ENCODE results near the gene EDIL3.

The EDIL3 gene

DNA sequence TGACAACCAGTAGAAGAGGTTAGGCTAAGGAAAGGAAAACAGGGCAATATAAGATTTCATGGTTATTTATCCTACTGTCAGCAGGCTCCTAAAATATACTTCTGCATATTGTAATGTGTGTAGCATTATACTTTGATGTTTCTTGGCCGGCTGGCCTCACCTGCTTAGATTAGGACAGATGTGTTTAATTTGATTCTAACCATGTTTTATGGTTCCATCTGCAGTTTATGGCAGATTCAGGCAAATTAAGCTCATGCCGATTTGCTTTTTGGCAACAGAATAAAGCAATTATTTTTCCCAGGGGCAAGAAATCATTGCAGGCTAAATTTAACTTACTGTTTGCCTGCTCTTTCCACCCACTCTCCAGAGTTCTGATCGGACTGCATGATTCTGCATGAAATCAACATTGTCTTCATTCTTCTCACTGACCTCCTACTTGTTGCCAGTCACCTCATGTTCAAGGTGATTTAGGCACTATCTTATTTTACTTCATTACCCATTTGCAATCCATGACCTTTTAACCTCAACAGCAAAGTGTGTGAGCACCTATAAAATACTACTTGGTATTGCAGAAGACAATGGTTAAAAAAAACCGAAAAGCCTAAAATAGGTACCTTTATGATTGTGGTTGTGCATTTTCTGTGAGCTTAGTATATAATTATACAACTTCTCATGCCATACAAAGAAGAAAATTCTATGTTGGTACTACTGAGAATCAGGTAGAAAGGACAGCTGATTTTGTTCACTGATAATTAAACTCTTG lies 125.2 kb downstream of the EDIL3 start:
- DNase-seq (ENCODE audit: low read depth, low spot score), result no peak

DNA sequence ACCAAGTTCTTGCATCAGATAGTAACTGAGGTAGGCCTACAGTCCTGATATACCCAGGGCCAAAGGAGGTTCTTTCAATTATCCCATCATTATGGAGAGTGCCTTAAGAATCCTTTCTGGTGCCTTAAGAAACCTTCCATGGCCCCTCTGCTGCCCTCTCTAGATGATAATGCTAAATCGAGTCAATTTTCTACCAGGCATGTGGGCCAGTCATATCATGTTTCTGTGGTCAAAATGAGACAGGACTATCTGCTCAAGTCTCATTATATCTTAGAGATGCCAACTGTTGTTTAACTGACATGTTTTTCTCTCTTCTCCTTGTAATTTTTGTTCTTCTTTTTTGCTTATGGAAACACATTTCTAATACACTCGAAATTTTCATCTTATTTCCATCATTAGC lies 127.6 kb downstream of the EDIL3 start:
- no peak for DNase-seq (ENCODE audit: low read depth, low spot score)

DNA sequence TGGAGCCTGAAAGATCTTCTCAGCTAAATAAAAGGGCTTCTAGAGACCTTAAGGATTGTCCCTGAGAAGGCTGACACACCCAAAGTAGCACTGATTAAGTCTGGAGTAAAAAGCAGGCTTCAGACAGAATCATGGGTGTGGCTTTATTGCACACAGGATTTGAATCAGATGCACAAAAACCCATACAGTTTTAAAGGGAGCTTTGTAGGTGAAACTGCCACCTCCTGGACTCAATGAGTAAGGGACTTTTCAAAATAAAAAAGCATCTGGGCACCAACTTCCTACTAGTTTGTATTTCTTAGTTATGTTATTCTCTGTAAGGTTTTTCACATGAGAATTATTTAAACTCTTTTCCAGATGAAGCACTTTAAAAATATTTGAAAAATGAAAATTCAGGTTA lies 129.4 kb downstream of the EDIL3 start:
- DNase-seq (ENCODE audit: low read depth, low spot score), result no peak

DNA sequence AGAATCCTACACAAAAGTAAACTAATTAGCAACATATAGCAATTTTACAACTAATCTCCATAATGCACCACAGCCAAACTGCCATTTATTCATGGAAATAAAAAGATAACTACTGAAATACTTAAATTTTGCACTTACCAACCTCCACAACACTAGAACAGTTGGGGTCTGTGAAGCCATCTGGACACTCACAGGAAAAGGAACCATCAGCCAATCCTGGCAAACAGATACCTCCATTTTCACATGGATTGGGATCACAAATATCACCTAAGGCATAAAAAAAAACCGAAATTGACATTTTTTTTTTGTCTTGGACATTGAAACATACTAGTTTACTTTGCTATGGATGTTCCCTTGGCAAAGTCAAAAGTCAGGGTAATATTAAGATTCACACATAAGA lies 130.7 kb downstream of the EDIL3 start:
- DNase-seq (ENCODE audit: low read depth, low spot score), result no peak

DNA sequence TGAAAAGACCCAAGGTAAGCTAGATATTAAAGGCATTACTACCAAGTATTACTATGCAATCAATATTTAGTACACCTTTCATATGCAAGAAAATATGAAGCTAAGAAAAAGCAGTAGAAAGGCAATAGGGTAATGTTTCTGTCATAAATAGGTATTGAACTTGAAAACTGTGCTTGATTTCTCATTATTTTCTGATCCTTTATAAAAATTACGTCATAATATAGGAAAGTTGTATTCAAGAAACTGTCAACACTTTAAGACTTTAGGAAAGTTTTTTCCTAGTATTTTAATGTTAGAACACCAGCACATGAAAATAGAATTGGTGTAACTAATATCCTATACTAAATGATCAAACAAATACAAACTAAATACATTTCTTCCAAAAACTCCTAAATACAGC lies 133.2 kb downstream of the EDIL3 start:
- no peak for DNase-seq (ENCODE audit: low read depth, low spot score)

DNA sequence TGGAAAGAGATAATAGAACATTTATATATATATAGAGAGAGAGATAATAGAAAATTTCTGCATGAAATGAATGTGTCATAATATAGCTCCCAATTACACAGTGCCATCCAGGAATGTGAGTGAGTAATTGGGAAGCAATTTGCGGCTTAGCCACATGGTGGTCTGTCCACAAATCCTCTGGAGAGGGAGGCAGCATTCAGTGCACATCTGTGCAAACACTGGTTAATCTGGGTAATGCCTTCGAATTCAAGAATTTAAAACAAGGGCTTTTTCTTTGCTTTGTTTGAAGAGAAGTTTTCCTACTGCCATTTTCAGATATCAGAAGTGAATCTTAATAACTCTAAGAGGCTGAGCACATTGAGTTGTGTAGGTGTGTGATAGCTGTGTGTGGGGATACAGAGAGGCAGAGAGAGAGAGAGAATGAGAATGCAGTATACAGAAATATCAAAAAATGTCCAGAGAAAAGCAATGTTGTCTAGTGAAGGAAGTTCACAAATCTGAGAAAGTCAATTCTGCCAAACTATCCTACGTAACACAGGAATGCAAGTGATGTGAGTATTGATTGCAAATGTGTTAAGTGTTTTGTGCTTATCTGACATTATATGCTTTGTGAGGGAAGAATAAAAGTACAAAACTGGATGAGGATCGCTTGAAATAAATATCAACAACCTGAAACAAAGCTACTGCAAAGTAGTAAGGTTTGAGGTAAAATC lies 134.6 kb downstream of the EDIL3 start:
- DNase-seq (ENCODE audit: low read depth, low spot score), result no peak

DNA sequence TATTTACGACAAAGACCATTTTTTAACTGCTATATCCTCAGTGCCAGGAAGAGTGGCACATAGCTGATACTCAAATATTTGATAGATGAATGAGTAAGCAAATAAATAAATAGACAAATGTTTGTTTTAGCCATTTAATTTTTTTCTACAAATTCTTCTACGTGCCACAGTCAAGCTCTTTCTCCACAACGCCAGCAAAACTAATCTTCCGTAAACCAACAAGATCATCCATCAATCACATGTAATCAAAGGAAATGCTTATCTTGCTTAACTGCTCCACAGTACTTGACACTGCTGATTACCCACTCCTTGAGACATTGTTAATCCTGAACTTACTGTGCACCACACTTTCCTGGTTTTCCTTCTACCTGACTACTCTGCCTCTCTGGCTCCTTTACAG lies 136.7 kb downstream of the EDIL3 start:
- no peak for DNase-seq (ENCODE audit: low read depth, low spot score)

DNA sequence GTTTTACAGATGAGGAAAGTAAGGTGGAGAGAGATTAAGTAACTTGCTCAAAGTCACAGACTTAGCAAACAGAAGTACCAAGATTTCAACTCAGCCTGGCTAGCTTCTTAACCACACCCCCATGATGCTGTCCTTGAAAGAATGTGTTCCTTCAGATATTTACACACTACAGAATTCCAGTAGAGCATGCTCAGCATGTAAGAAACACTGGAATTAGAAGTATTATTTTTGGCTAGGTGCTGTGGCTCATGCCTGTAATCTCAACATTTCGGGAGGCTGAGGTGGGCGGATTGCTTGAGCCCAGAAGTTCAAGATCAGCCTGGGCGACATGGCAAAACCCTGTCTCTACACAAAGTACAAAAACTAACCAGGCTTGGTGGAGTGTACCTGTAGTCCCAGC lies 142.4 kb downstream of the EDIL3 start:
- DNase-seq (ENCODE audit: low read depth, low spot score), result no peak

DNA sequence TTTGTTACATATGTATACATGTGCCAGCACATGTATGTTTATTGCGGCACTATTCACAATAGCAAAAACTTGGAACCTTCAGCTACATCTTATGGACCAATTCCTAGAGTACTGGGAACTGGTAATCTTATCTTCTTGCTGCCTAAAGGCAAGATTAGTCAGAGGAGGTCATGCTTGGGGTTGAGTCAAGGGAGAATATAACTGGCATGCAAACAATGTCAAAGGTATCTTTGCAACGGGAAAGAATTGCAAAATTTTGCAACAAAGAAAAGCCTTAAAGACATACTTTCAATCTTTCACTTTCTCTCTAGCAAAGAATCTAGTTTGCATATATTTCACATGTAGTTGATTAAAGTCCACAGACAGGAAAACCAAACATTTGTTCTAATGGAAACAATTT lies 145.2 kb downstream of the EDIL3 start:
- DNase-seq (ENCODE audit: low read depth, low spot score), result no peak

DNA sequence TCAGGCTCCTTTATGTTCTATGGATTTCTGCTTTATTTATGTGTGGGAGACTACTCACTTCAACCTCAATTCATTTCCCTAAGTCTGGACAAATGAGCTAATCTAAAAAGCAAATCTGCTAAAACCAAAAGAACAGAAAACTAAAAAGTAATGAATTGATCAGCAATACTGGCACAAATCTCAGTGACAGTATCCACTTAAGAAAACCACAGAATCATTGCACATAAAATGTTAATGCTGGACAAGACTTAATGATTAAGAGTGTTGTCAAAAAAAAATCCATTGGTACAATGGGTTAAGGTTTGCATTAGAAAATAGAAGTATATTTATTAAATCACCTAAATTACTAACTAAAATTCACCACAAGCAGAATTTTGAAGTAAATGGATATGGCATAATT lies 147.6 kb downstream of the EDIL3 start:
- no peak for DNase-seq (ENCODE audit: low read depth, low spot score)

DNA sequence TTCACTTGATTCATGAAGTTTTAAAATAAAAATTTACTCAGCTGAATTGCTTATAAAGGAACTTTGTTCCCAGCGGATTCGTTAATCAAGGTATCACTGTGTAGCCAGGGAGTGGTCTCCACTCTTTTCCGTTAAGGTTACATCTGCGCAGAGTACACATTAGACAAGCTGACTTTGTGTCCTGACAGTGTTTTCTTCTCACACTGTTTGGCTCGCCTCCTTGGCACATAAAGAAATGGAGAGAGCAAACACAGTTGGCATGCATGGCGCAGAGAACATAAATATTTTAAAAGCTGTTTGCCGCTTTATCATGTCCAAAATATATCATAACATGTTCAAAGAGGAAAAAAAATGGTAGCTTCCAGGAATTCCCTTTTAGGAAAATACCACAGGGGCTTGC lies 153.2 kb downstream of the EDIL3 start:
- DNase-seq (ENCODE audit: low read depth, low spot score), result no peak

DNA sequence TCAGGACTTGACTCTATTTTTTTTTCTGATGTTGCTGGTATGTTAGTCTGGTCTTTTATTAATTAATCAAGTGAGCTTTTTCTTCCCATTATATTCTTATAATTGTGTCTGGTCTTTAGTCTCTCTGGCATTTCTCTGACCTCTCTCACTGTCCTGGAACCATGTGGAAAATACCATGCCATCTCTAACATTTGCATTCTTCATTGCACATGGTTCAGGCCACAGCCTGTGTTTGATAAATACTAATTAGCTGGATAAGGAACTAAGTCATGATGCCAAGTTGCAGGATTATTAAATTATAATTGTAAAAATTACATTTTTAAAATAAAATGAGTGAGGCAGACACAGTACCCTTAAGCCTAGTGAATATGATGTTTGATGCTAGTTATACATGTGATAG lies 155.6 kb downstream of the EDIL3 start:
- DNase-seq (ENCODE audit: low read depth, low spot score), result no peak

DNA sequence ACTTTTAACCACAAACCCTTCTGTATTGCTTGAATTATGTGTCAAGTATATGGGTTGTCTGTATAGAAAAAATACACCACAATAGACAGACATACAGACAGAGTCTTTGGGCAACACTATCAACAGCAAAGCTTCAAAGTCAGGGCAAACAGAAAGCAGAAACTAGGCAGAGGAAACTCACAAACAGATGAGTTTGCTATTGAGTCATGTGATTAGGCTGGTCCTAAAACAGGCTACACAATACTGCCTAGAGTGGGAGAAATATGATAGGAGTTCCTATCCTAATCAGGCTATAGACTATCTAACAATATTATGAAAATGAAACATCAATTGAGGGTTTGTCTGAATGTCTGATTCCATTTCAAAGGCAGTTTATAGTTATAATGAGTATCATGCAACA lies 156.4 kb downstream of the EDIL3 start:
- no peak for DNase-seq (ENCODE audit: low read depth, low spot score)

DNA sequence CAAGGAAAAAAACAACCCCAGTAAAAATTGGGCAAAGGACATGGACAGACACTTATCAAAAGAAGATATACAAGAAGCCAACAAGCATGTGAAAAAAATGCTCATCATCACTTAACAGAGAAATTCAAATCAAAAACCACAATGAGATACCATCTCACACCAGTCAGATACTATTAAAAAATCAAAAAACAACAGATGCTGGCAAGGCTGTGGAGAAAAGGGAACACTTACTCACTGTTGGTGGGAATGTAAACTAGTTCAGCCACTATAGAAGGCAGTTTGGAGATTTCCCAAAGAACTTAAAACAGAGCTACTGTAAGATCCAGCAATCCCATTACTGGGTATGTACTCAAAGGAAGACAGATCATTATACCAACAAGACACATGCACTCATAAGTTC lies 157.4 kb downstream of the EDIL3 start:
- no peak for DNase-seq (ENCODE audit: low read depth, low spot score)

DNA sequence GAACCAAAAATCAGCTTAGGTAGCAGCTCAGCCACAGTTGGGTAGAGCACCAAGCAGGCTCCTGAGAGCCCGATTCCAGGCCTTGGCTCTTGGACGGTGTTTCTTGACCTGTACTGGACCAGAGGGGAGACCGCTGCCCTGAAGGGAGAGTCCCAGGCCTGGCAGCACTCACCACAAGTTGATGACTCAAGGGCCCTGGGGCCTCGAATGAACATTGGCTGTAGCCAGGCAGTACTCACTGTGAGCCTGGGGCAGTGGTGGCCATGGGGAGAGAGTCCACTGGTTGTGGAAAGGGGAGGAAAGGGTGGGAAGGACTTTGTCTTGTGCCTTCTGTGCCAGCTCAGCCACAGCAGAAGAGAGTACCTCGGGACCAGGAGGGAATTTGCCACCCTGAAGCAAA lies 166.1 kb downstream of the EDIL3 start:
- no peak for DNase-seq (ENCODE audit: low read depth, low spot score)

DNA sequence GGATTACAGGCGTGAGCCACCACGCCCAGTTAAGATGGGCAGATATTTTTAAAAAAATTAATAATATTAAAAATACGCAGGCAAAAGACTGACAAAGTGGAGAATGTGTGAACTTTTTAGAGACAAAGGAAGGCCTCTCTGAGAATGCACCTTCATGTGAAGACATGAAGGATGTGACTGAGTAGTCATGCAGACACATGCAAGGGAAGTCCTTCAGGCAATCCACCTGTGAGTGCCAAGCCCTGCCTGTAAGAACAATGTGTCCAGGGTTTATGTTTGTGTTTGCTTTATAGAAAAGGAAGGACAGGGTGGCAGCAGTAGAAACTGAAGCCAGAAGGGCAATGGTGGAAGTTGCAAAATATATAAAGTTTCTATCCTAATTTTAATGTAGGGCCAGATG lies 169.2 kb downstream of the EDIL3 start:
- no peak for DNase-seq (ENCODE audit: low read depth, low spot score)

DNA sequence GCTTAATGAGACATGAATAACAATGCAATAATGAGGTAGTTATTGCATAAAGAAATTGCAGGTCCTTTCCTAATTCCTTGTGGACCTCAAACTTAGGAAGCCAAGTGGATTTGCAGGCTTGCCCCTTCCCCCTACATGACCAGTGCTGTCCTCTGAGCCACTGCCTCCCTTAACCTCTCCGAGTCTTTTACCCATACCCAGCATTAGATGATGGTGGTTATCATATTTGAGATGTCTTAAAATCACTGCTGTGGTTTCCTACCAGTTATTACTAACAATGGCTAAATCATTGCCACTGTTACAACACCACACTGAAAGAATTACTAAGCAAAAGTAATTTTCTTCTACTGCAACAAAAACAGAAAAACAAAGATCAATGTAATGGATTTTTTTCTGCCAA lies 170.8 kb downstream of the EDIL3 start:
- DNase-seq (ENCODE audit: low read depth, low spot score), result no peak

DNA sequence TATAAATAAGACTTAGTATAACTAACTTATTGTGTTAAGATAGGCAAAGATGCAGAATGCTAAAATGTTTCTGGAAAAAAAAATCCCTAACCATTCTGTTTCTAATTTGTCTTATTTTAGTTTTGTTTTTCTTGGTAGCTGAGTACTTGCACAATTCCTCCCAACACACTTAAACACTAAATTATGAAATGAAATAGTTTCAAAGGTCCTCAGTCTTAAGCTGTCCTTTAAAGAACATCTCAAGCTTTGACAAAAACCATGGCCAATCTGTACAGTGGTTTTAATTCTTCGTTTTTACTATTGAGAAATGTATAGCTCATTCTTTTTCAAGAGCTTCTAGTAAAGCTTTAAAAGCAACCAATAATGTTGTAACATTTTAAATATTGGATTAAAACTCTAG lies 171.5 kb downstream of the EDIL3 start:
- no peak for DNase-seq (ENCODE audit: low read depth, low spot score)

DNA sequence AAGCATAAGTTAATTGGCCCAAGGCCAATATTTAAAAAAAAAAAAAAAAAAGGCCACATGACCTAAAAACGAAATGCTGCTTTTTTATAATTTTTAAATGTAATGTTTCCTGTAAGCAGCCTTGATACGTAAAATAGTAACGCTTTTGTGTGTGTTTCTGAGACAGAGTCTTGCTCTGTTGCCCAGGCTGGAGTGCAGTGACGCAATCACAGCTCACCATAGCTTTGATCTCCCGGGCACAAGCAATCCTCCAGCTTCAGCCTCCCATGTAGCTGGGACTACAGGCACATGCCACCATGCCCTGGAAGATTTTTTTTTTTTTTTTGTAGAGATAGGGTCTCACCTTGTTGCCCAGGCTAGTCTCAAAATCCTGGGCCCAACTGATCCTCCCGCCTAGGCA lies 179.9 kb downstream of the EDIL3 start:
- DNase-seq (ENCODE audit: low read depth, low spot score), result no peak

DNA sequence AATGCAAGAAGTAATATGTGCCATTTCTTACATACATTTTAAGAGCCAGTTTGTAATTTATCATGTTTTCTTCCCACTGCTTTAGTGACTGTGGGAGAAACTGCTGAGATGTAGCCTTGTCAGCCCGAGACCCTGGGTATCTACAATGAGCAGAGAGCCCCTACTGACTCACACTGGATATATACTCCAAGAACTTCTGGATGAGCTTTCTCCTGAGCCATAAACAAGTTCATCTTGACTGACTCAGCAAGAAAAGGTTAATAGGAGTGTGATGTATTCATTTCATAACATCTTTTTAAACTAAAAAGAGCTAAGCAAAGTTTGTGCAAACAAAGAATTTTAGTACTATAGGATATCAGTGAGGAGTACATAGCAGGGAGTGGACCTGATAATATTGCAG lies 182.5 kb downstream of the EDIL3 start:
- no peak for DNase-seq (ENCODE audit: low read depth, low spot score)

DNA sequence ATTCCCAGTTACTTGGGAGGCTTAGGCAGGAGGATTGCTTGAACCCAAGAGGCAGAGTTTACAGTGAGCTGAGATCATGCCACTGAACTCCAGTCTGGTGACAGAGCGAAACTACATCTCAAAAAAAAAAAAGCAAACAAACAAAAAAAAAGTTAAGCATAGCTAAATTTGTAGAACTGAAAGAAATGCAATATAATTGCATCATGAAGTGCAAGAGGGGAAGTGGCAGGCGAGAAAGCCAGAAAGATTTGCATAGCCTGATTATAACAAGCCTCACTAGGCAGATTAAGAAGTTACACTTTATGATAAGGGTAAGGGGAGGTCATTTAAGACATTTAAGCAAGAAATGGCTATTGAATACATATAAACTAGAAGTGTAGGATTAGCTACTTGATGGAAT lies 187.1 kb downstream of the EDIL3 start:
- DNase-seq (ENCODE audit: low read depth, low spot score), result no peak

DNA sequence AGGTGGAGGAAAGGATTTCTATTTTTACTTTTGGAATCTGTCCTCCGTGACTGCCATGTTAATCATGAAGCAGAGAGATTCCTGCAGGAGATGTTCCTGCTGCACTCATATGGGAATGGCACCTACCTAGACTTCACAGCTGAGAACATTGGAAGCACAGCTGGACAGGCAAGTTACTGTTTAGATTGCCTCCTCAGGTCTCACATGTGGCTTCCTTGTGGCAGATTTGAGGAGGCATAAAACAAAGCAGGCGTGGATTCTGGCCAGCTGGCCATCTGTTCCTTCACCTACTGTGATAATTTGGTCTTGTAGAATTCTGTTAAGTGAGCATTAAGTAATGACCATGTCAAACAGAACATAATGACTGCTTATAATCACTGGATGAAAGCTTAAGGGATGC lies 193.4 kb downstream of the EDIL3 start:
- DNase-seq (ENCODE audit: low read depth, low spot score), result no peak

DNA sequence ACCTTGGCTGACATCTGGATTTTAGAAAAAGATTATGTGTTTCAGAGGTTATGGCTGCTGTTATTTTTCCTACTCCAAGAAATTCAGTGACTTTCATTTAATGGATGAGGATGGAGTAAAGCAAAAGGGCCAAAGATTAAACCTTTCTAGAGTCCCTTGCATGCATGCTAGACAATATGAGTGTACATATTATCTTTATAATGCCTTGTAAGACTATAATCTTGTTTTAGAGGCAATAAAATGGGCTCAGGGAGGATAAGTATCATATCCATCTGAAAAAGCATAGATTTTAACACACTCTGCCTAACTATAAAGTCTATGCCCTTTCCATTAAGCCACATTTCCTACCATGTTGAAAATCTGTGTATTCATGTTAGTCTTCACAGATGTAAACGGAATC lies 199.8 kb downstream of the EDIL3 start:
- DNase-seq (ENCODE audit: low read depth, low spot score), result no peak

DNA sequence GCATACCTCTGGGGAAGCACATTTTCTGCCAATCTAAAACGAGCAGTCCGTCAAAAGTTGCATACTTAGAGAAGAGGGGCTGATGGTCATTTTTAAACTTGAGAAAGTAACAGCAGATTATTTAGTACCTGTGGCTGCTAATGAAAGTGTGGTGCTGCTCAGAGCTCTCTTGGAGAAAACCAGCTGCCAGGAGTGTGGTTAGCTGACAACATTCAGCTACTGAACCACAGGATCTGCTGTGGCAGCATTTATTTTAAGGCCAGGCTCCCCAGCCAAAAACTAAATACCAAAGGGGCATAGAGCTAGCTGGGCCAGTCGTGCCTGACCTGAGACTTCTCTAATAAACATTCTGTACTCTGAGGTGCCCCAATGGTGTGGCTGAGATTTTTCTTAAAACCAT lies 203.6 kb downstream of the EDIL3 start:
- no peak for DNase-seq (ENCODE audit: low read depth, low spot score)
